Activated gamma-delta T cell treated with Interleukin-2 at 50 U/mL for 16 hours (primary cell): Measurements from ENCODE around the gene ZNF579.

Experiments used
- DNase-seq: peaks from one replicate; pipeline ENCODE4 v3.0.0-alpha.2; 2020

ZNF579 gene

GRCh38 chr19:55580628-55581144, at the start of gene ZNF579:
Gene ZNF579 (minus strand): TSS chr19:55580848. CDS start chr19:55579639, 1,209 bp downstream.
- DNase-seq = peak; percentile 71

- peak; percentile 50 for DNase-seq
Measured at GRCh38 chr19:55626350-55626749, 45.7 kb upstream of the ZNF579 start.

- DNase-seq = no peak
Measured at GRCh38 chr19:55625004-55625326, 44.3 kb upstream of the ZNF579 start.

GRCh38 chr19:55624109-55625003, 43.7 kb upstream of the ZNF579 start, which contains the start of gene ZNF784:
Gene ZNF784 (minus strand): TSS chr19:55624566. CDS start chr19:55624561, 5 bp downstream.
- DNase-seq = peak; percentile 93

- no peak for DNase-seq
Measured at GRCh38 chr19:55623561-55623960, 42.9 kb upstream of the ZNF579 start.

GRCh38 chr19:55623130-55623529, 42.5 kb upstream of the ZNF579 start:
- DNase-seq = no peak

GRCh38 chr19:55622242-55622969, 41.8 kb upstream of the ZNF579 start:
- DNase-seq = no peak

- no peak for DNase-seq
Measured at GRCh38 chr19:55621673-55622231, 41.1 kb upstream of the ZNF579 start.

- DNase-seq = no peak
Measured at GRCh38 chr19:55621205-55621672, 40.6 kb upstream of the ZNF579 start.

- DNase-seq = no peak
Measured at GRCh38 chr19:55620410-55621204, 40.0 kb upstream of the ZNF579 start.

- DNase-seq = no peak
Measured at GRCh38 chr19:55619286-55619685, 38.6 kb upstream of the ZNF579 start.

GRCh38 chr19:55618426-55618825, 37.8 kb upstream of the ZNF579 start:
- no peak for DNase-seq

- no peak for DNase-seq
Measured at GRCh38 chr19:55617426-55617825, 36.8 kb upstream of the ZNF579 start.

- DNase-seq = no peak
Measured at GRCh38 chr19:55616395-55616875, 35.8 kb upstream of the ZNF579 start.

GRCh38 chr19:55615543-55616394, 35.1 kb upstream of the ZNF579 start:
- DNase-seq = no peak

- no peak for DNase-seq
Measured at GRCh38 chr19:55614711-55615542, 34.3 kb upstream of the ZNF579 start.

- no peak for DNase-seq
Measured at GRCh38 chr19:55613930-55614710, 33.5 kb upstream of the ZNF579 start.

GRCh38 chr19:55613396-55613795, 32.7 kb upstream of the ZNF579 start:
- DNase-seq = no peak

GRCh38 chr19:55611983-55612645, 31.5 kb upstream of the ZNF579 start:
- no peak for DNase-seq
